ENCODE results near the gene PLGRKT. TPM values are rescaled to one million over a fixed set of nuclear protein-coding genes. Genes with fewer than 3 reads are reported as not detected.

Gene PLGRKT
- total and polyA plus RNA-seq, 4 donors, result 4.1 to 11.3 (median 7.2) TPM

- WGBS, result 55% methylated on average over 2 of the region's 2 CpGs
- H3K4me1 ChIP-seq (ENCODE audit: control insufficient read depth in 4 of 4, insufficient read depth in 4 of 4, low read length in 3 of 4), result peaks cover 0 to 3% (median 1%) of the 10 kb centered on the region in 4 donors
- no peak overlapping the region for H3K4me3 ChIP-seq (ENCODE audit: low read depth in 1 of 3, low read length in 3 of 3)
- H3K9ac ChIP-seq (ENCODE audit: low read depth in 1 of 2, low read length in 2 of 2), result no peak overlapping the region
- no peak for DNase-seq (ENCODE audit: low spot score)
- H3K36me3 ChIP-seq (ENCODE audit: control insufficient read depth in 4 of 4, insufficient read depth in 3 of 4, low read depth in 1 of 4, low read length in 3 of 4), result peaks cover 0 to 4% (median 0%) of the 10 kb centered on the region in 4 donors
- H3K27me3 ChIP-seq (ENCODE audit: control insufficient read depth in 4 of 4, insufficient read depth in 4 of 4, low read length in 3 of 4), result no peaks in the 10 kb centered on the region
- TF ChIP-seq CTCF (IDR thresholded peaks at IDR 0.05; ENCODE audit: low read depth, low read length, missing input control) (no peak), RXRA (IDR thresholded peaks at IDR 0.05) (no peak), ATF3 (IDR thresholded peaks at IDR 0.05) (no peak), YY1 (IDR thresholded peaks at IDR 0.05) (no peak), NR2F2 (IDR thresholded peaks at IDR 0.05) (no peak), JUND (IDR thresholded peaks at IDR 0.05) (no peak), HNF4G (IDR thresholded peaks at IDR 0.05) (no peak), SP1 (IDR thresholded peaks at IDR 0.05) (no peak), TAF1 (conservative IDR thresholded peaks at IDR 0.05) (no peak), RAD21 (IDR thresholded peaks at IDR 0.05) (no peak), EGR1 (IDR thresholded peaks at IDR 0.05; ENCODE audit: low read depth in 2 of 2) (no peak), HNF4A (conservative IDR thresholded peaks at IDR 0.05) (no peak), FOXA2 (IDR thresholded peaks at IDR 0.05) (no peak), FOXA1 (IDR thresholded peaks at IDR 0.05) (no peak), GABPA (IDR thresholded peaks at IDR 0.05 in 1 of 2, conservative IDR thresholded peaks at IDR 0.05 in 1 of 2) (no peak)
- TF ChIP-seq, protein P1, sequence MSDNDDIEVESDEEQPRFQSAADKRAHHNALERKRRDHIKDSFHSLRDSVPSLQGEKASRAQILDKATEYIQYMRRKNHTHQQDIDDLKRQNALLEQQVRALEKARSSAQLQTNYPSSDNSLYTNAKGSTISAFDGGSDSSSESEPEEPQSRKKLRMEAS (IDR thresholded peaks at IDR 0.05), result no peak
- TF ChIP-seq, protein P2, sequence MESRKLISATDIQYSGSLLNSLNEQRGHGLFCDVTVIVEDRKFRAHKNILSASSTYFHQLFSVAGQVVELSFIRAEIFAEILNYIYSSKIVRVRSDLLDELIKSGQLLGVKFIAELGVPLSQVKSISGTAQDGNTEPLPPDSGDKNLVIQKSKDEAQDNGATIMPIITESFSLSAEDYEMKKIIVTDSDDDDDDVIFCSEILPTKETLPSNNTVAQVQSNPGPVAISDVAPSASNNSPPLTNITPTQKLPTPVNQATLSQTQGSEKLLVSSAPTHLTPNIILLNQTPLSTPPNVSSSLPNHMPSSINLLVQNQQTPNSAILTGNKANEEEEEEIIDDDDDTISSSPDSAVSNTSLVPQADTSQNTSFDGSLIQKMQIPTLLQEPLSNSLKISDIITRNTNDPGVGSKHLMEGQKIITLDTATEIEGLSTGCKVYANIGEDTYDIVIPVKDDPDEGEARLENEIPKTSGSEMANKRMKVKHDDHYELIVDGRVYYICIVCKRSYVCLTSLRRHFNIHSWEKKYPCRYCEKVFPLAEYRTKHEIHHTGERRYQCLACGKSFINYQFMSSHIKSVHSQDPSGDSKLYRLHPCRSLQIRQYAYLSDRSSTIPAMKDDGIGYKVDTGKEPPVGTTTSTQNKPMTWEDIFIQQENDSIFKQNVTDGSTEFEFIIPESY (IDR thresholded peaks at IDR 0.05), result no peak
- TF ChIP-seq, protein P3, sequence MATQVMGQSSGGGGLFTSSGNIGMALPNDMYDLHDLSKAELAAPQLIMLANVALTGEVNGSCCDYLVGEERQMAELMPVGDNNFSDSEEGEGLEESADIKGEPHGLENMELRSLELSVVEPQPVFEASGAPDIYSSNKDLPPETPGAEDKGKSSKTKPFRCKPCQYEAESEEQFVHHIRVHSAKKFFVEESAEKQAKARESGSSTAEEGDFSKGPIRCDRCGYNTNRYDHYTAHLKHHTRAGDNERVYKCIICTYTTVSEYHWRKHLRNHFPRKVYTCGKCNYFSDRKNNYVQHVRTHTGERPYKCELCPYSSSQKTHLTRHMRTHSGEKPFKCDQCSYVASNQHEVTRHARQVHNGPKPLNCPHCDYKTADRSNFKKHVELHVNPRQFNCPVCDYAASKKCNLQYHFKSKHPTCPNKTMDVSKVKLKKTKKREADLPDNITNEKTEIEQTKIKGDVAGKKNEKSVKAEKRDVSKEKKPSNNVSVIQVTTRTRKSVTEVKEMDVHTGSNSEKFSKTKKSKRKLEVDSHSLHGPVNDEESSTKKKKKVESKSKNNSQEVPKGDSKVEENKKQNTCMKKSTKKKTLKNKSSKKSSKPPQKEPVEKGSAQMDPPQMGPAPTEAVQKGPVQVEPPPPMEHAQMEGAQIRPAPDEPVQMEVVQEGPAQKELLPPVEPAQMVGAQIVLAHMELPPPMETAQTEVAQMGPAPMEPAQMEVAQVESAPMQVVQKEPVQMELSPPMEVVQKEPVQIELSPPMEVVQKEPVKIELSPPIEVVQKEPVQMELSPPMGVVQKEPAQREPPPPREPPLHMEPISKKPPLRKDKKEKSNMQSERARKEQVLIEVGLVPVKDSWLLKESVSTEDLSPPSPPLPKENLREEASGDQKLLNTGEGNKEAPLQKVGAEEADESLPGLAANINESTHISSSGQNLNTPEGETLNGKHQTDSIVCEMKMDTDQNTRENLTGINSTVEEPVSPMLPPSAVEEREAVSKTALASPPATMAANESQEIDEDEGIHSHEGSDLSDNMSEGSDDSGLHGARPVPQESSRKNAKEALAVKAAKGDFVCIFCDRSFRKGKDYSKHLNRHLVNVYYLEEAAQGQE (IDR thresholded peaks at IDR 0.05), result no peak
- no peak overlapping the region for H3K27ac ChIP-seq (ENCODE audit: low read depth in 1 of 2, low read length in 2 of 2)
- no peaks in the 10 kb centered on the region for H3K9me3 ChIP-seq (ENCODE audit: control insufficient read depth in 4 of 4, low read length in 3 of 4)
These were observed 15.9 kb upstream of the PLGRKT start for GRCh38 chr9:5453673-5454072.
